ENCODE data around the gene KRT35. TPM values are rescaled to one million over a fixed set of nuclear protein-coding genes. Genes with fewer than 3 reads are reported as not detected.

Gene KRT35
- total RNA-seq, result not detected

DNA sequence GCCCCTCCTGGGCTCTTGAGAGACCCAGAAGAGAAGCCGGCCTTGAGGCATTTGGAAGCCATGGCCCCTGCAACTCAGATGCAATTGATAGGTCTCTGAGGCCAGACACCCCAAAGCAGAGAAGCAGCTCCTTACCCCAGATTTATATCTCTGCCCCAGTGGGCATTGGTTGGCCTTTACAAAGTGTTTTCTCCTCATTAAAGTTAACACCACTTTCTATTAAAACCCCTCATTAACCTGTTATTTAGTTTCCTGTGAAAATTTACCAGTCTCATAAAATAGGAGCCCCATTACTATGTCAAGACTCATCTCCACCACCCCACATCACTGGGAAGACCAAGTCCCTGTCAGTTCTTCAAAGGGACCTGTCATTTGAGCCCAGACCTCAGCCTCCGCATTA is at the start of gene KRT35:
Gene KRT35, minus strand, starts transcription at position 116 of the 400 bp plus-strand sequence. Its CDS starts 54 bp downstream, at position 62.
- ATAC-seq, result no peak

GRCh38 chr17:41530062-41531048 is 49.4 kb upstream of the KRT35 start:
- no peak for ATAC-seq

DNA sequence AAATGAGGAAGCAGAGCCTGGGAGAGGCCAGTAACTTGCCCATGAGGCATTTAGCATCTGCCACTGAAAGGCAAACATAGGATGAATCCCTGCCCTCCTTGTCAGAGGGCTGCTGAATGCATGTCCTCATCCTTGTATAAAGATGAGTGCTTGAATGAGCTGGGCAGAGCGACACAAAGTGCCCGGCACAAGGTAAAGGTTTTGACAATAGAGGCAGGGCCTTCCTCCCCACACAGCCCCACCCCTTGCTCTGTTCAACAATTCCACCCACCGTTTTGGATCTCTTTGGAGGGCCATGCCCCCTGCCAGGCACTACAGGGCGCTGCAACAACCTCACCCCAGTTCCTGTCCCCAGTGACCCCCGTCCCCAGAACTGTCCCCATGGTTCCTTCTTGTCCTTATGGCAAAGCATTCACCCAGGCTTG is 48.6 kb upstream of the KRT35 start:
- no peak for ATAC-seq

- ATAC-seq, result peak; percentile 17
Observed at GRCh38 chr17:41528959-41529353, 48.0 kb upstream of the KRT35 start.

DNA sequence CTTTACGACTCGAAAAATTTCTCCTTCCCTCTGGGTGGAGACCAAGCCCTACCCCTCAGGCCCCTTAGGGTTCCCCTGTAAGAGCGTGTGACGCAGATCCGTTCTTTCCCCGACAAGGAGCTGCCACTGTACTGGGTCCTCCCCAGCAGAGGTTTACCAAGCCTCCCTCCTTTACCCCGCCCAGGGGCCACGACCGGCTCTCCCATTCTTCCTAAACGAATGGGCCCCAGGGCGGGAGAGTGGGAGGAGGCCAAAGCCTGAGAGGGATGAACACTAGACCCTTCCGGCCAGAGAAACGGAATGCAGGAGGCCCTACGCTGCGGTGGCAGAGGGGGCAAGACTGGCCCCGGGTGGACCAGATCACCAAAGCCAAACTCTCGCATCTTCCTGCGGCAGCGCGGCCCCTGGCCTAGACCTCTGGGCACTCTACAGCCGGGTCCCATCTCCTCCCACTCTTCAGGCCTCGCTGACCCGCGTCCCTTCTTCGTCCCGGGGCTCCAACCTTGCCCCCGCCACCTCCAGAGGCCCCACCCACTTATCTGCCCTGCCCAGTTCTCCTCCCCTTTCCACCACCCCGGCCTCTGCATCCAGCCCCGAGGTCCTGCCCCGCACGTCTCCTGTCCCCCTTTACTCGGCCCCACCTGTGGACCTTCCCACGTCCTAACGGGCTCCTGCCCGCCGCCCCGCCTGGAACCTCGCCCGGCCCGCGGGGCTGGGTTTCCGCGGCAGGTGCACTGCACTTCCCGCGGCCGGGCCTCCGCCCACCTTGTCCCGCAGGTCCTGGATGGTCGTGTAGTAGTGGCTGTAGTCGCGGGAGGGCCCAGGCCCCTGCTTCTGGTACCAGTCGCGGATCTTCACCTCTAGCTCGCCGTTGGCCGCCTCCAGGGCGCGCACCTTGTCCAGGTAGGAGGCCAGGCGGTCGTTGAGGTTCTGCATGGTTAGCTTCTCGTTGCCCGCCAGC is 46.4 kb upstream of the KRT35 start:
- peak; percentile 15 for ATAC-seq

DNA sequence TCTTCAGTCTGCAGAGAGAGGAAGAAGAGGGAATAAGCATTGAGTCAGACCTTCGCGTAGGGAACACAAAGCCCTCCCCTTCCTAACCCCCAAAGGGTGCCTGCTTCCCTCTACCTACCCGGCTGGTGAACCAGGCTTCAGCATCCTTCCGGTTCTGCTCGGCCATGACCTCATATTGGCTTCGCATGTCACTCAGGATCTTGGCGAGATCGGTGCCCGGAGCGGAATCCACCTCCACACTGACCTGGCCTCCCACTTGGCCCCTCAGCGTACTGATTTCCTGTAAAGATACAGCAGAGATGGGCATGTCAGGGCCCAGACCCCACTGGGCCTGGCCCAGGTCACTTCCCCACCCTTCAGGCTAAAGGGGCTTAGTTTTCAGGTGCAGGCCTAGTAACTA is 43.3 kb upstream of the KRT35 start:
- ATAC-seq, result no peak

- no peak for ATAC-seq
Observed at GRCh38 chr17:41523787-41524186, 42.8 kb upstream of the KRT35 start.

GRCh38 chr17:41523225-41523593 is 42.3 kb upstream of the KRT35 start:
- no peak for ATAC-seq

- ATAC-seq, result peak; percentile 20
Observed at GRCh38 chr17:41522301-41523224, 41.6 kb upstream of the KRT35 start.

DNA sequence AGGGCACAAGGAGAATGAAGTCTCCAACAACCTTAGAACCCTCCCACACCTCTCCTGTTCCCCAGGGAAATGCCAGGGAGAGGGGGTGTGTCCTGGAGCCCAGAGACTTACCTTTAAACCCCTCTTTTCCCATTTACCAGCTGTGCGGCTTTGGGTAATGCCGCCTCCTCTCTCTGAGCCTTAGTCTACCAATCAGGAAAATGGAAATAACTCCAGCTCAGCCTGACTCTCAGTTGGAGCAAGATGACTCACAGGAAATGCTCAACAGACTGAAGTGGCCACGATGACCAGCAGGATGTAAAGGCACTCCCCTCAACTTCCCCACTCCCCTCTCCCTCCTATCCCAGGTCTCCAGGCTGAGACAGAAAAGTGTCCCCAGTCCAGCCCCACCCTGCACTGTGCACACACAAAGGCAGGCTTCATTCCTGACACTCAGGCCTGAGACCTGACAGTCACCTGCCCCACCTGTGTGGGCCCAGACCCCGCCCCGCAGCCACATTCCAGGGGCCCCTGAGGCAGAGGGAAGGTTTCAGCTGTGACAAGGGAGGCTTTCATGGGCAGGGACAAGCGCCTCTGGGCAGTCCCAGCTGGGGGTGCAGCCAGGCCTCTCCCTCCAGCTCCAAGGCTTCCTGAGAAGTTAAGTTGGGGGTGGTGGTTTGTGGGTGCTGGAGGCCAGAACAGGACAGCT is 40.8 kb upstream of the KRT35 start:
- ATAC-seq, result peak; percentile 61

DNA sequence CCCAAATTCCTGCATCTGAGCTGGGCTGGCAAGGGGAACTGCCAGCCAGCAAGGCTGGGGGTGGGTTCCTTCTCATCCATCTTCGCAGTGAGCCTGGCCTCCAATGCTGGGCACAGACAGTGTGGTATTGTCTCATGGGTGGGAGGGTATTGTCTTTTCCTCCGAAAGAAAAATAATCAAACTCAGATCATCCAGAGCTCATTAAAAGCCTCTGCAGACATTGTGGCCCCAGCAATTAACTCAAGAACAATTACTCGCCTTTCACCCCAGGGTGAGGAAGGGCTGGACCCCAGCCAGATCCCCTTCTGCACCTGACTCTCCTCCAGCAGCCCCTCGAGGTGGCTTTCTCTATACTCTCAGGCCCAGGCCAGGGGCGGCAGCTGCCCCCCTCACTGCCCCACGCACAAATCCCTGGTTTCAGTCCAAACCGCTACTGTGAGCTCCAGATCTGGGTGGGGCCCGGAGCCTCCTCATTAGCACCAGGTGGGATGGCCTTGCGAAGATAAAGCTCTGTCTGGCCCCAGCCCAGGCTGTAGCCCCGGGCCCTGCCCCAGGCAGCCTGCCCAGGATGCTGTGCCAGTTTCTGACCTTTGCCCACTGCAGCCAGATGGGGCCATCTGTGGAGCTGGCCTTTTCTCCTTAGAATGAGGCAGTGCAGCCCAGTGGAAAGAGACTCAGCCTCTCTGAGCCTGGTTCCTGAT is 40.0 kb upstream of the KRT35 start:
- ATAC-seq, result no peak

- ATAC-seq, result peak; percentile 12
Observed at GRCh38 chr17:41519501-41520224, 38.7 kb upstream of the KRT35 start.

DNA sequence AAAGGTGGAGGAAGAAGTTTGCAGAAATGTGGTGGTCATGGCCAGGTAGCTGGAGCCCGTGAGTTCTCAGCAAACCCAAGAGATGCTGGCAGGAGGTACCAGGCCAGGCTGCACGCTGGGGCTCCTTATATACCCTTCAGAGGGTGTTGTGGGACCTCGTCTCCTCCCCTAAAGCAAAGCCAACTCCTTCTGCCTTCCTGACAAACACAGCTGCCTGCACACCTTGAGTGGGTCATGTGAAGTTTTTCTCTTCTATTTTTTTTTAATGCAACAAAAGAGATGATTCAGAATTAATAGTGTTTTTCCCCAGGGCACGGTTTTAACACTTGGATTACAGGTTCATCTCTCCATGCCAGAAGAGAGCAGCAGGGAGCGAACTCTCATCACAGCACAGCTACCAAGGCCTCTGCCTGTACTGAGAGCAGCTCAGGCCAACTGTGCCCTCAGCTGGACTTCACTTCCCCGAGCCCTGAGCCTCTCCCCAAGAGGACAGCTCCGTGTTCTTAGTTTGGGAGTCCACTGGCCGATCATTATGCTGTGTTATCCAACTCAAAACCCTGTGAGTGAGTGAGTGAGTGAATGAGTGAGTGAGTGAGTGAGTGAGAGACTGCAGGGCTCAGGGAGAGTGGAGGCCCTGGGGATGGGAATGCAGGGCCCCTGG is 38.0 kb upstream of the KRT35 start, which contains the start of gene KRT15:
Gene KRT15, minus strand, starts transcription at position 102 of the 661 bp plus-strand sequence. Its CDS starts 63 bp downstream, at position 39.
- ATAC-seq, result peak; percentile 46

- ATAC-seq, result no peak
Observed at GRCh38 chr17:41518031-41518430, 37.1 kb upstream of the KRT35 start.

DNA sequence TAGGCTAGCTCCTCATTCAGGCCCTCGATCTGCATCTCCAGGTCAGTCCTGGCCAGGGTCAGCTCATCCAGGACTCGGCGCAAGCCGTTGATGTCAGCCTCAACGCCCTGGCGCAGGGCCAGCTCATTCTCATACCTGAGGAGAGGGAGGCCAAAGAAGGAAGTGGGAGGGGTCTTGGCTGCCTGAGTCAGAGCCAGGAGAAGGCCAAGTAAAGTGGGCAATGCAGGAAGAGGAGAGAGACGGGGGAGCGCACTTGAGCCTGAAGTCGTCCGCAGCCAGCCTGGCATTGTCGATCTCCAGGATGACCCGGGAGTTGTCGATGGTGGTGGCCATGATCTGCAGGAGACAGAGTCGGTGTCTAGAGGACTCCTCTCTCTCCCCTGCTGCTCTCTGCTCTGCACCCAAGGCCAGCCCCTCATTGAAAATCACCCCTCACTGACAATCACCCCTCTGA is 35.9 kb upstream of the KRT35 start:
- no peak for ATAC-seq

DNA sequence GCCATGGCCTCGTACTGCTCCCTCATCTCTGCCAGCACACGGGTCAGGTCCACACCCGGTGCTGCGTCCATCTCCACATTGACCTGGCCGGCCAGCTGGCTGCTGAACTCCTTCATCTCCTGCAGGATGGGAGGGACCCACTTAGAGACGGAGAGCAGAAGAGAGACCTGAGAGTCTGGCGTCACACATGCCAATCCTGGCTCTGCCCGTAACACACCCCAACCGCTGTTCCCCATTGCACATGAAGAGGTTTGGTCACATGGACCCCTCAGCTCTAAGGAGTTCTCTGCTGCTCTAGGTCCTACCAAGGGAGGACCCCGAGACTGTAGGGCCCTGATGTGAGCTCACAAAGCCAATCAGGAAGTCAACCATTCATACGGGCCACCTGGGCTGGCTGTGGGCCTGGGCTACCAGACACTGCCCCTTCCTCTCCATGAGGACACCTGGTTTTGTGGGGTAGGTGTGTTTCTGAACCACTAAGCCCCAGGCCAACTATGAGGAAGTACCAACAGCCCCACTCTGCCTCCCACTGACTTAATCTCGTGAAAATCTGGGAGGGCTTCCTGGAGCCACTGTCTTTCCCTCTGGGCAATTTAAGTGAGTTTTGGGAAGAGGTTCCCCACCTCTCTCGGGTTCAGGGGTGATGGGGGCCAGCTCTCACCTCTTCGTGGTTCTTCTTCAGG is 35.3 kb upstream of the KRT35 start:
- ATAC-seq, result no peak

DNA sequence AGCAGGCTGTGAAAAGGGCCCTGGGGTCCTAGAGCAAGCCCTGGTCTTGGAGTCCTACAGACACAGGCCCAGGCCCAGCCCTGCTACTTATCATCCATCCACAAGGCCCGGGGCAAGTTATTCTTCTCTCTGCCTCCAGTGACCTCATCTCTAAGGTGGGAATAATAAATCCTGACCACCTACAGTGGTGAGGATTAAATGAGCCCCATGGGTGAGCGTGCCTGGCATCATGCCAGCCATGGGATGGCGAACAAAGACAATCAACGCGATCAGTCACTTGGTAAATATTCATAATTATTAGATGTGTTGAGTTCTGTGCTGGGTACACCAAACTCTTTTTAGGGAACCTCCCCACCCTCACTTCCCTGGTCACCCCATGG is 32.2 kb upstream of the KRT35 start:
- peak; percentile 30 for ATAC-seq

GRCh38 chr17:41512546-41513167 is 31.7 kb upstream of the KRT35 start:
- peak; percentile 16 for ATAC-seq
